ENCODE measurements around the gene UNC5B.

GRCh38 chr10:71285180-71285545 is 72.8 kb downstream of the UNC5B start:
- TF ChIP-seq GATA1 (IDR thresholded peaks at IDR 0.05; ENCODE audit: low read depth, low read length) (no peak), POLR2A (IDR thresholded peaks at IDR 0.05; ENCODE audit: low read length) (no peak)
